WI38 (cell line): ENCODE measurements around the gene CCR5AS.
"Not testable (repeated sequence)": the region's sequence is repeated elsewhere in the genome, so short reads cannot be mapped to it uniquely, and the experiment has no call there.

Experiments
- H3K4me3 ChIP-seq: 2 replicates; pipeline ENCODE4 v1.5.1; 2011; ENCODE audit warnings: low read depth, mild to moderate bottlenecking, control low read depth, low read length
- TF ChIP-seq, protein P1 (sequence below): IDR thresholded peaks from 2 replicates; pipeline ENCODE4 v1.5.1; 2012; ENCODE audit warnings: low read depth, mild to moderate bottlenecking, control low read depth, low read length

Gene CCR5AS

GRCh38 chr3:46435081-46435726, 28.3 kb upstream of the CCR5AS start:
- no peak overlapping the region for H3K4me3 ChIP-seq
- TF ChIP-seq, protein P1, sequence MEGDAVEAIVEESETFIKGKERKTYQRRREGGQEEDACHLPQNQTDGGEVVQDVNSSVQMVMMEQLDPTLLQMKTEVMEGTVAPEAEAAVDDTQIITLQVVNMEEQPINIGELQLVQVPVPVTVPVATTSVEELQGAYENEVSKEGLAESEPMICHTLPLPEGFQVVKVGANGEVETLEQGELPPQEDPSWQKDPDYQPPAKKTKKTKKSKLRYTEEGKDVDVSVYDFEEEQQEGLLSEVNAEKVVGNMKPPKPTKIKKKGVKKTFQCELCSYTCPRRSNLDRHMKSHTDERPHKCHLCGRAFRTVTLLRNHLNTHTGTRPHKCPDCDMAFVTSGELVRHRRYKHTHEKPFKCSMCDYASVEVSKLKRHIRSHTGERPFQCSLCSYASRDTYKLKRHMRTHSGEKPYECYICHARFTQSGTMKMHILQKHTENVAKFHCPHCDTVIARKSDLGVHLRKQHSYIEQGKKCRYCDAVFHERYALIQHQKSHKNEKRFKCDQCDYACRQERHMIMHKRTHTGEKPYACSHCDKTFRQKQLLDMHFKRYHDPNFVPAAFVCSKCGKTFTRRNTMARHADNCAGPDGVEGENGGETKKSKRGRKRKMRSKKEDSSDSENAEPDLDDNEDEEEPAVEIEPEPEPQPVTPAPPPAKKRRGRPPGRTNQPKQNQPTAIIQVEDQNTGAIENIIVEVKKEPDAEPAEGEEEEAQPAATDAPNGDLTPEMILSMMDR = no peak

GRCh38 chr3:46433841-46434240, 27.0 kb upstream of the CCR5AS start:
- no peak overlapping the region for H3K4me3 ChIP-seq

DNA sequence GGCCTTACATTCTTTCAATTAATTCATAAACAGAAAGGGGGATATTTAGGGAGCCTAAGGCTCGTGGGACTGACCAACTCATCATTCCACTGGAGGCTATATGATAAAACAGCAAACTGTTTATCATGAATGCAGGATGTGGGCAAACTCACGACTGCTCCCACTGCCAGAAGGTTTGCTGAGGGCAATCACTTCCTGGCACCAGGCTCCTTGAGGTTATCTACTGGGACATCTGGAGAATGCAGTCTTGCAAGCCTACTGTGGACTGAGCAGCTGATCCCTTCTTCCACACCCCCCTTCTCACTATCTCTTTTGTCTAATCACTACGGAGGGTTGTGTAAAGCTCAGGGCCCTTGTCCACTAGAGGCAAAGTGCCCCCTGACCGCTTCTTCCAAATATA, 26.3 kb upstream of the CCR5AS start:
- H3K4me3 ChIP-seq = not testable (repeated sequence)

More at GRCh38 chr3:46433841-46434240, 27.0 kb upstream of the CCR5AS start:
- TF ChIP-seq, protein P1 = no peak

DNA sequence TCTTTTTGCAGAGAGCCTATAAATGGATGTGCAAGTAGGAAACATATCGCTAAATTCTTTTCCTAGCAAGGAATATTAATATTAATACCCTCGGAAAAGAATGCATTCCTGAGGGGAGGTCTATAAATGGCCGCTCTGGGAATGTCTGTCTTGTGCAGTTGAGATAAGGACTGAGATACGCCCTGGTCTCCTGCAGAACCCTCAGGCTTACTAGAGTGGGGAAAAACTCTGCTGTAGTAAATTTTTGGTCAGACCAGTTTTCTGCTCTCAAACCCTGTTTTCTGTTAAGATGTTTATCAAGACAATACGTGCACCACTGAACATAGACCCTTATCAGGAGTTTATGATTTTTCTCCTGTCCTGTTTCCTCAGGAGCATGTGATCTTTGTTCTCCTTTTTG, 25.0 kb upstream of the CCR5AS start:
- H3K4me3 ChIP-seq = not testable (repeated sequence)

DNA sequence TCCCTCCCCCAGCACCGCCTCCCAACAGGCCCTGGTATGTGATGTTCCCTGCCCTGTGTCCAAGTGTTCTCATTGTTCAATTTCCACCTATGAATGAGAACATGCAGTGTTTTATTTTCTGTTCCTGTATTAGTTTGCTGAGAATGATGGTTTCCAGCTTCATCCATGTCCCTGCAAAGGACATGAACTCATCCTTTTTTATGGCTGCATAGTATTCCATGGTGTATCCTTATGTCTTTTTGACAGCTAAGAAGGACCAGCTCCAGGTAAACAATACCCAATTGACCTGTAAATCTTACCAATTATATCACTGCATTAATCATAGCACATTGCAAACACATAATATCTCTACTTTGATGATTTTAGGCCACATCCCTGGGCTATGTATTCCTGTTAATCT, 24.0 kb upstream of the CCR5AS start:
- H3K4me3 ChIP-seq = not testable (repeated sequence)

- H3K4me3 ChIP-seq = no peak overlapping the region
- TF ChIP-seq, protein P1 = no peak
These were observed 22.8 kb upstream of the CCR5AS start for GRCh38 chr3:46429671-46430070.

DNA sequence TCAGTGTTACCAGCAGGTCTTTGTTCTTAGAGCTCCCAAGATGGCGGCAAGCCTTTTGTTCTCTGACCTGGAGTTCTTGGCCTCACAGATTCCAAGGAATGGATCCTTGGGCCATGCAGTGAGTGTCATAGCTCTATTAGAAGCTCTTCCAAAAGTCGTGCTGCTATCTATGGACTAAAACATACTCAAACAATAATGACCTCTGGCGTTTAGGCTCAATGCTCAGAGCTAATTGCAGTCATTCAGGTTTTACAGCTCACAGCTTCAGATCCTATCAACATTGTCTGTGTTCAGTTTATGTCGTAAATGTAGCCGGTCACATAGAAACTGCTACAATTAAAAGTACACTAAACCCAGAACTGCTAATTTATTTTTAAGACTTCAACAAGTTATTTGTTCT, 22.4 kb upstream of the CCR5AS start:
- TF ChIP-seq, protein P1 = no peak
- H3K4me3 ChIP-seq = no peak overlapping the region

DNA sequence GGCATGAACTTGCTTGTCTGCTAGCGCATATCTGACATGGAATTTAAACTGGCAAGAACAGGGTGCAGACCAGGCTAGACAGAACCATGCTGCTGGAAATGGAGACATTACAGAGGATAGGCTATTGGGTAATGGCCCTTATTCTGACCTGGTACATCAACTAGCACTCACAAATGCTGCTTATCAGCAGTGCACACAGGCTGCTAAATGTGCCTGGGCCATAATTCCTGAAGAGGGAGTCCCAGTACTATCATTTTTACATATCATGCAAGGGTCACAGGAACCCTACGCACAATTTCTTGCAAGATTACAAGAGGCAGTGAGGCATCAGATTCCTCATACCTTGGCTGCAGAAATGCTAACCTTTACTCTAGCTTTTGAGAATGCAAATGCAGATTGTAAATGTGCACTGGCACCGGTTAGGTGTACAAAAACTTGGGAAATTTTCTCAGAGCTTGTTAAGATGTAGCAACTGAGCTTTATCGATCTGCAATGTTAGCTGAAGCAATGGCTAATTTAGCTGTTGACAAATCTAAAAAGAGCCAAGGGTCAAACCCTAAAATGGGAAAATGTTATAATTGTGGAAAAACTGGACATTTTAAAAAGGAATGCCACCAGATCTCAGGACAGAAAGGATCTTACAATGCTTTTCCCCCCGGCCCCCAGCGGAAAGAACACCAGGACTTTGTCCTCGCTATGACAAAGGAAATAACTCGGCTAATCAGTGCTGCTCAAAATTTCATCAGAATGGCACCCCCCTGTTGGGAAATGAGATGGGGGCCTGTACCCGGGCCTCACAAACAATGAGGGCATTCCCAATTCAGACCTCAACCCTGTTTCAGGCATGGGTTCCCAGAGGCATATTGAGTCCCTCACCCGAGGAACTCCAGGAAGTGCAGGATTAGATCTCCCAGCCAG, 21.3 kb upstream of the CCR5AS start:
- H3K4me3 ChIP-seq = no peak overlapping the region
- TF ChIP-seq, protein P1 = no peak

GRCh38 chr3:46427404-46427803, 20.5 kb upstream of the CCR5AS start:
- H3K4me3 ChIP-seq = not testable (repeated sequence)

DNA sequence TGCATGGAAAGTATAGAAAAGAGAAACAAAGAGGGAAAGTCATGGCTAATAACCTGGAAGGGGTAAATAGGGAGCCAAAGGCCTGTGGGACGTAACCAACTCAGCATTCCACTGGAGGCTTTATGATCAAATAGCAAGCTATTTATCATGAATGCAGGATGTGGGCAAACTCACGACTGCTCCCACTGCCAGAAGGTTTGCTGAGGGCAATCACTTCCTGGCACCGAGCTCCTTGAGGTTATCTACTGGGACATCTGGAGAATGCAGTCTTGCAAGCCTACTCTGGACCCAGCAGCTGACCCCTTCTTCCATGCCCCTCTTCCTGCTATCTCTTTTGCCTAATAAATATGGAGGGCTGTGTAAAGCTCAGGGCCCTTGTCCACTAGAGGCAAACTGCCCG, 19.6 kb upstream of the CCR5AS start:
- H3K4me3 ChIP-seq = not testable (repeated sequence)
